Measurements from ENCODE around the gene ADCY10. TPM values are rescaled to one million over a fixed set of nuclear protein-coding genes. Genes with fewer than 3 reads are reported as not detected.

The ADCY10 gene
- total RNA-seq, 4 donors from 2014 or later, result 0.07 to 1.2 TPM; not detected in 2

- H3K4me1 ChIP-seq, result no peaks in the 10 kb centered on the region
- DNase-seq (no peak), ATAC-seq (no peak)
- TF ChIP-seq CTCF (IDR thresholded peaks at IDR 0.05 in 4 of 5, conservative IDR thresholded peaks at IDR 0.05 in 1 of 5) (no peak), POLR2A (IDR thresholded peaks at IDR 0.05) (no peak)
- in situ Hi-C loops (cut with MboI; ENCODE audit: low sequenced_read_pairs in 4 of 4) (no loop called here), intact Hi-C loops (cut with DNase I; ENCODE audit: low total_unique reads) (no loop called here)
- H3K36me3 ChIP-seq, result no peaks in the 10 kb centered on the region
- no peak overlapping the region for H3K4me3 ChIP-seq
- no peak overlapping the region for H3K27ac ChIP-seq
- no peaks in the 10 kb centered on the region for H3K9me3 ChIP-seq
- H3K27me3 ChIP-seq, result no peaks in the 10 kb centered on the region
Measured at GRCh38 chr1:167882376-167882775, 31.6 kb downstream of the ADCY10 start.

GRCh38 chr1:167881786-167882185 is 32.1 kb downstream of the ADCY10 start:
- Histone ChIP-seq H3K27me3 (no peaks in the 10 kb centered on the region), H3K4me3 (no peak overlapping the region), H3K4me1 (no peaks in the 10 kb centered on the region), H3K9me3 (no peaks in the 10 kb centered on the region), H3K36me3 (no peaks in the 10 kb centered on the region), H3K27ac (no peak overlapping the region)
- ATAC-seq (no peak), DNase-seq (no peak)
- in situ Hi-C loops (cut with MboI; ENCODE audit: low sequenced_read_pairs in 4 of 4) (no loop called here), intact Hi-C loops (cut with DNase I; ENCODE audit: low total_unique reads) (no loop called here)
- TF ChIP-seq CTCF (IDR thresholded peaks at IDR 0.05 in 4 of 5, conservative IDR thresholded peaks at IDR 0.05 in 1 of 5) (no peak), POLR2A (IDR thresholded peaks at IDR 0.05) (no peak)

DNA sequence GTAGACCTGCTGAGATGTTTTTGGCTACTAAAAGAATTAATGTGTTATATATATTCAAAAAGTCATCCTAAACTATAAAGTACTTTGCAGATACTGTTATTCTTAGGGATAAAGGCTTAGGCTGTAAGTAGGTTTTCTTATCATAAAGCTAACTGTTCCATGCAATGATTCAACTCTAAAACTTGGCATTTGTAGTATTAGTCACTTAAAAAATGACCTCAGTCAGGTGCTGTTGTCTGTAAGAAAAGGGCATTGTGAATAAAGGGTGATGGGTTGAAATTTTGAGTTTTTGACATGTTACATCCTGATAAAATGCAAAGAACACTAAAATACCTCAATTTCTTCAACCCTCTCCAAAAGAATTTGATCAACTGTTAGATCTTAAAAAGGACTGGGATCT is 32.9 kb downstream of the ADCY10 start:
- no peaks in the 10 kb centered on the region for H3K36me3 ChIP-seq
- ATAC-seq (no peak), DNase-seq (no peak)
- no peak overlapping the region for H3K4me3 ChIP-seq
- no peaks in the 10 kb centered on the region for H3K9me3 ChIP-seq
- intact Hi-C loops (cut with DNase I; ENCODE audit: low total_unique reads), result no loop called here
- H3K27me3 ChIP-seq, result no peaks in the 10 kb centered on the region
- no peak overlapping the region for H3K27ac ChIP-seq
- in situ Hi-C loops (cut with MboI; ENCODE audit: low sequenced_read_pairs in 4 of 4), result no loop called here
- TF ChIP-seq CTCF (IDR thresholded peaks at IDR 0.05 in 4 of 5, conservative IDR thresholded peaks at IDR 0.05 in 1 of 5) (no peak), POLR2A (IDR thresholded peaks at IDR 0.05) (no peak)
- no peaks in the 10 kb centered on the region for H3K4me1 ChIP-seq

DNA sequence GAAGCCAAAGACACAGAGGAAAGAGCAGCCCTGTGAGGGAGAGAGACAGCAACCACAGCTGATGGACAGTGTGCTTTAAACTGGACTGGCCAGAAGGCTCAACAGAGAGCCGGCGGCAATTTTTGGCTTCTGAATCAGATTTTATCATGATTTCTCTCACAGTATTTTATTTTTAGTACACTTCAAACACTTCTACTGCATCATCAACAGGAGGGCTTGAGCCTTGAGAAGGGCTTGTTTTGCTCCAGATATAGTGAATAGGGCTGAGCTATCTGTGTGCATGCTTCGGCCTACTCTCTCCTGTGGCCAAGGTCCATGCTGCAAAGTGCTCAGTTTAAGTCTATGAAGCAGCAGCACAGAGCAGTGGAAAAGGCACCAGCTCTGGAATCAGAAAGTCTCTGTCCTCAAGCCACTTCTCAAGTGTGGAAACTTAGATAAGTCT is 33.3 kb downstream of the ADCY10 start:
- in situ Hi-C loops (cut with MboI; ENCODE audit: low sequenced_read_pairs in 4 of 4), result no loop called here
- ATAC-seq (no peak), DNase-seq (no peak)
- Histone ChIP-seq H3K4me1 (no peaks in the 10 kb centered on the region), H3K27ac (no peak overlapping the region), H3K27me3 (no peaks in the 10 kb centered on the region), H3K36me3 (no peaks in the 10 kb centered on the region), H3K9me3 (no peaks in the 10 kb centered on the region), H3K4me3 (no peak overlapping the region)
- TF ChIP-seq POLR2A (IDR thresholded peaks at IDR 0.05) (no peak), CTCF (IDR thresholded peaks at IDR 0.05 in 4 of 5, conservative IDR thresholded peaks at IDR 0.05 in 1 of 5) (no peak)
- intact Hi-C loops (cut with DNase I; ENCODE audit: low total_unique reads), result no loop called here

DNA sequence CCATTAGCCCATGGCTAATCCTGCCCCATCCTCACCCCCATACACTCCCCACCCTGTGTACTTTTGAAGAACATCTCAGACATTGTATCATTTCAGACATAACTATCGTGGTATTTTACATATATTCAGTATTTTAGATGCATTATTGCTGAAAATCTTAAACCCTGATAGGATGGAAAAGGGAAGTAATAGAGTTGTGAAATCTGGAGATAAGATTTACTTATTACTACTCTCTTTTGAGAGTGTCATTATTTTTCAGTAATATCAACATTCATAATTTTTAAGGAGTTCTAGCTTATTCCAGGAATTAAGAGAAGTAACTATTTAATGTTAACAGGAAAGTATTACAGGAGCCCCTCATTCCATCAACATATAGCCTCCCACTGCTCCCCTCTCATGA is 34.4 kb downstream of the ADCY10 start:
- Histone ChIP-seq H3K27me3 (no peaks in the 10 kb centered on the region), H3K4me1 (no peaks in the 10 kb centered on the region), H3K4me3 (no peak overlapping the region), H3K9me3 (no peaks in the 10 kb centered on the region), H3K36me3 (no peaks in the 10 kb centered on the region), H3K27ac (no peak overlapping the region)
- ATAC-seq (no peak), DNase-seq (no peak)
- TF ChIP-seq CTCF (IDR thresholded peaks at IDR 0.05 in 4 of 5, conservative IDR thresholded peaks at IDR 0.05 in 1 of 5) (no peak), POLR2A (IDR thresholded peaks at IDR 0.05) (no peak)
- in situ Hi-C loops (cut with MboI; ENCODE audit: low sequenced_read_pairs in 4 of 4) (no loop called here), intact Hi-C loops (cut with DNase I; ENCODE audit: low total_unique reads) (no loop called here)

Data from gastrocnemius medialis (tissue), 4 donors.